HepG2 (cell line): Measurements from ENCODE around the gene SLC25A19. TPM values are rescaled to one million over a fixed set of nuclear protein-coding genes. Genes with fewer than 3 reads are reported as not detected.

Experiments used
- ATF5 ChIP-seq: sonication (generic); formaldehyde crosslinking; IDR thresholded peaks from 2 replicates; pipeline ENCODE4 v1.4.0; 2020; ENCODE audit warnings: mild to moderate bottlenecking, low read depth, missing genetic modification reagents
- CCAR2 ChIP-seq: fragments of 200-400 bp; formaldehyde crosslinking; optimal IDR thresholded peaks from 2 replicates; pipeline ENCODE3; 2018; ENCODE audit warnings: low read depth, mild to moderate bottlenecking, low read length, moderate library complexity
- CCDC6 ChIP-seq: sonication (generic); formaldehyde crosslinking; IDR thresholded peaks from 2 replicates; pipeline ENCODE4 v1.8.1; 2022; ENCODE audit warnings: mild to moderate bottlenecking, missing genetic modification reagents, moderate library complexity
- KMT2A ChIP-seq: sonication (generic); formaldehyde crosslinking; IDR thresholded peaks from 2 replicates; pipeline ENCODE4 v1.4.0; 2020; ENCODE audit warnings: missing genetic modification reagents
- NONO ChIP-seq, 2 experiments: fragments of 450-650 bp in 1 of 2; sonication (generic) in 1 of 2; formaldehyde crosslinking in 1 of 2; IDR thresholded peaks in 1 of 2; conservative IDR thresholded peaks in 1 of 2; 2 replicates each; pipeline versions ENCODE4 v1.6.1 to v1.8.0; 2017 to 2022; ENCODE audit warnings: mild to moderate bottlenecking in 1 of 2, missing genetic modification reagents in 1 of 2, moderate library complexity in 1 of 2
- SNAPC4 ChIP-seq: sonication (generic); formaldehyde crosslinking; IDR thresholded peaks from 2 replicates; pipeline ENCODE4 v1.4.0; 2020; ENCODE audit warnings: mild to moderate bottlenecking, missing genetic modification reagents
- STAT6 ChIP-seq: sonication (generic); formaldehyde crosslinking; IDR thresholded peaks from 2 replicates; pipeline ENCODE4 v1.4.0; 2020; ENCODE audit warnings: missing genetic modification reagents, mild to moderate bottlenecking, borderline replicate concordance
- ZFP37 ChIP-seq: sonication (generic); formaldehyde crosslinking; IDR thresholded peaks from 2 replicates; pipeline ENCODE4 v1.4.0; 2020; ENCODE audit warnings: missing genetic modification reagents, borderline replicate concordance
- ZNF10 ChIP-seq: sonication (generic); formaldehyde crosslinking; IDR thresholded peaks from 2 replicates; pipeline ENCODE4 v1.4.0; 2020; ENCODE audit warnings: mild to moderate bottlenecking, low read depth, missing genetic modification reagents, borderline replicate concordance
- ZNF121 ChIP-seq: sonication (generic); formaldehyde crosslinking; IDR thresholded peaks from 2 replicates; pipeline ENCODE4 v1.5.0; 2020; ENCODE audit warnings: mild to moderate bottlenecking, missing genetic modification reagents
- ZNF205 ChIP-seq: IDR thresholded peaks from 2 replicates; pipeline ENCODE4 v1.6.1; 2018; ENCODE audit warnings: missing biosample characterization, missing genetic modification reagents
- ZNF281 ChIP-seq: sonication (generic); formaldehyde crosslinking; IDR thresholded peaks from 2 replicates; pipeline ENCODE4 v1.4.0; 2020; ENCODE audit warnings: missing genetic modification reagents, borderline replicate concordance
- ZNF441 ChIP-seq: sonication (generic); formaldehyde crosslinking; IDR thresholded peaks from 2 replicates; pipeline ENCODE4 v1.7.0; 2021; ENCODE audit warnings: missing genetic modification reagents, borderline replicate concordance
- ZNF446 ChIP-seq: sonication (generic); formaldehyde crosslinking; IDR thresholded peaks from 2 replicates; pipeline ENCODE4 v1.5.0; 2020; ENCODE audit warnings: mild to moderate bottlenecking, missing genetic modification reagents
- ZNF747 ChIP-seq: sonication (generic); formaldehyde crosslinking; IDR thresholded peaks from 2 replicates; pipeline ENCODE4 v1.8.1; 2023; ENCODE audit warnings: missing genetic modification reagents, mild to moderate bottlenecking, borderline replicate concordance
- polyA plus RNA-seq, 8 experiments: library from polyadenylated mRNA; depleted of rRNA in 3 of 8; stranded (reverse) in 7 of 8; unstranded in 1 of 8; fragments of >200 nt; fragmentation: Illumina TruSeq in 4 of 8; extraction: Trizol in 4 of 8; gene quantifications; 2 replicates each; pipeline versions ENCODE4 v1.2.1 to v1.2.3, GENCODE V29; 2011 to 2016; ENCODE audit warnings: low read depth in 4 of 8, missing spikeins in 1 of 8, mixed read lengths in 1 of 8; ENCODE audit not compliant: insufficient read depth in 1 of 8
- total RNA-seq, 5 experiments: library from RNA; depleted of rRNA; stranded (reverse); fragments of >200 nt; fragmentation: Illumina TruSeq; extraction: Trizol; gene quantifications; 2 replicates each; pipeline ENCODE4 v1.2.3, GENCODE V29; 2016; ENCODE audit warnings: low read depth in 1 of 5

Gene SLC25A19
- total and polyA plus RNA-seq, 2 of the 13 experiments (the other 11 are each of a cell fraction or from before 2014, with no cell fraction given): 24.4 to 41.4 TPM

- TF ChIP-seq ATF5: peak; percentile 89; the same call in 1 of the 2 replicates
- TF ChIP-seq CCDC6 (CRISPR knock-in tag): peak; percentile 59
- peak; percentile 53; the same call in 1 of the 2 replicates for TF ChIP-seq ZFP37 (CRISPR knock-in tag)
- TF ChIP-seq NONO (IDR thresholded peaks at IDR 0.05): no peak
- peak; percentile 79; the same call in 1 of the 2 replicates for TF ChIP-seq NONO (CRISPR knock-in tag; conservative IDR thresholded peaks at IDR 0.05)
- TF ChIP-seq KMT2A (CRISPR knock-in tag): peak; percentile 30; the same call in 1 of the 2 replicates
- TF ChIP-seq ZNF441: 0 out of 2 replicates have a peak, but pooled peaks have one; percentile 20
- no peak for TF ChIP-seq ZNF10 (CRISPR knock-in tag)
- 0 out of 2 replicates have a peak, but pooled peaks have one; percentile 24 for TF ChIP-seq ZNF281
- no peak for TF ChIP-seq SNAPC4
- peak; percentile 90 for TF ChIP-seq STAT6 (CRISPR knock-in tag)
- TF ChIP-seq ZNF121: peak; percentile 88
- TF ChIP-seq CCAR2: peak; percentile 78
- TF ChIP-seq ZNF446: 0 out of 2 replicates have a peak, but pooled peaks have one; percentile 30
- peak; percentile 25; the same call in 1 of the 2 replicates for TF ChIP-seq ZNF747 (CRISPR knock-in tag)
- peak; percentile 95 for TF ChIP-seq ZNF205
Observed at GRCh38 chr17:75295201-75296158, 6.2 kb upstream of the SLC25A19 start (continued).
